Neural cell (in vitro differentiated cells): ENCODE data around the gene CGNL1. TPM values are rescaled to one million over a fixed set of nuclear protein-coding genes. Genes with fewer than 3 reads are reported as not detected.

Experiments used
- H2AFZ ChIP-seq: fragments of 200-600, 300-800 bp; sonication (generic), shearing (Covaris generic); 2 replicates; pipeline ENCODE4 v1.6.0; 2014; ENCODE audit warnings: low read depth, mild to moderate bottlenecking, antibody characterized with exemption, low read length, moderate library complexity
- H3F3A ChIP-seq: fragments of 200-600 bp; shearing (Covaris generic); 2 replicates; pipeline ENCODE4 v1.6.1; 2016; ENCODE audit warnings: mild to moderate bottlenecking, moderate library complexity, mixed read lengths, antibody characterized with exemption, low read length; ENCODE audit not compliant: insufficient read depth, poor library complexity, severe bottlenecking
- H3K27ac ChIP-seq: fragments of 200-600, 300-800 bp; sonication (generic), shearing (Covaris generic); 2 replicates; pipeline ENCODE4 v1.5.1; 2014; ENCODE audit warnings: mild to moderate bottlenecking, low read length, moderate library complexity
- H3K27me3 ChIP-seq: fragments of 300-800, 200-600 bp; sonication (generic), shearing (Covaris generic); 2 replicates; pipeline ENCODE4 v1.6.0; 2014; ENCODE audit warnings: mild to moderate bottlenecking, low read depth, low read length, moderate library complexity; ENCODE audit not compliant: insufficient read depth
- H3K36me3 ChIP-seq: fragments of 300-800, 200-600 bp; sonication (generic), shearing (Covaris generic); 2 replicates; pipeline ENCODE4 v1.5.1; 2014; ENCODE audit warnings: mild to moderate bottlenecking, antibody characterized with exemption, low read length, moderate library complexity; ENCODE audit not compliant: insufficient read depth
- H3K4me2 ChIP-seq: fragments of 300-800, 200-600 bp; sonication (generic), shearing (Covaris generic); 2 replicates; pipeline ENCODE4 v1.6.0; 2014; ENCODE audit warnings: mild to moderate bottlenecking, low read length
- H3K4me3 ChIP-seq: fragments of 300-800, 200-600 bp; sonication (generic), shearing (Covaris generic); 2 replicates; pipeline ENCODE4 v1.5.1; 2014; ENCODE audit warnings: mild to moderate bottlenecking, low read length, moderate library complexity
- H3K79me2 ChIP-seq: fragments of 200-600 bp; shearing (Covaris generic); replicated peaks from 2 replicates; pipeline ENCODE4 v1.6.0; 2014; ENCODE audit warnings: mild to moderate bottlenecking, low read length, moderate library complexity; ENCODE audit not compliant: insufficient read depth
- H3K9ac ChIP-seq: fragments of 300-800, 200-600 bp; sonication (generic), shearing (Covaris generic); 2 replicates; pipeline ENCODE4 v1.6.1; 2016; ENCODE audit warnings: mild to moderate bottlenecking, low read length, mixed read lengths
- H3K9me2 ChIP-seq: fragments of 200-600 bp; shearing (Covaris generic); 2 replicates; pipeline ENCODE4 v1.6.1; 2016; ENCODE audit warnings: mild to moderate bottlenecking, low read length, mixed read lengths; ENCODE audit not compliant: insufficient read depth
- H3K9me3 ChIP-seq: fragments of 200-600, 300-800 bp; sonication (generic), shearing (Covaris generic); 2 replicates; pipeline ENCODE4 v1.6.1; 2016; ENCODE audit warnings: mild to moderate bottlenecking, mixed run types, low read length, moderate library complexity, mixed read lengths
- H4K20me1 ChIP-seq: fragments of 200-600 bp; shearing (Covaris generic); 2 replicates; pipeline ENCODE4 v1.6.1; 2016; ENCODE audit warnings: mild to moderate bottlenecking, mixed run types; ENCODE audit not compliant: insufficient read depth
- EP300 ChIP-seq: fragments of 450-650 bp; conservative IDR thresholded peaks from 2 replicates; pipeline ENCODE4 v1.6.1; 2014; ENCODE audit warnings: antibody characterized with exemption, mild to moderate bottlenecking, moderate library complexity; ENCODE audit not compliant: poor library complexity, severe bottlenecking
- EZH2 ChIP-seq: fragments of 200-600, 300-800 bp; shearing (Covaris generic), sonication (generic); IDR thresholded peaks from 2 replicates; pipeline ENCODE4 v1.6.1; 2014; ENCODE audit warnings: antibody characterized with exemption, low read length, borderline replicate concordance, mild to moderate bottlenecking; ENCODE audit not compliant: insufficient read depth, poor library complexity, severe bottlenecking
- MXI1 ChIP-seq: fragments of 450-650 bp; conservative IDR thresholded peaks from 2 replicates; pipeline ENCODE4 v1.6.1; 2014; ENCODE audit warnings: antibody characterized with exemption, mild to moderate bottlenecking; ENCODE audit not compliant: poor library complexity, severe bottlenecking
- POLR2AphosphoS5 ChIP-seq: IDR thresholded peaks from 2 replicates; pipeline ENCODE4 v1.6.1; 2012
- RAD21 ChIP-seq: fragments of 450-650 bp; conservative IDR thresholded peaks from 2 replicates; pipeline ENCODE4 v1.6.1; 2014; ENCODE audit warnings: antibody characterized with exemption, mild to moderate bottlenecking, moderate library complexity
- SMC3 ChIP-seq: fragments of 450-650 bp; conservative IDR thresholded peaks from 2 replicates; pipeline ENCODE4 v1.6.1; 2014; ENCODE audit warnings: antibody characterized with exemption, mild to moderate bottlenecking, moderate library complexity; ENCODE audit not compliant: poor library complexity
- TAF1 ChIP-seq: IDR thresholded peaks from 2 replicates; pipeline ENCODE4 v1.6.1; 2012; ENCODE audit warnings: low read depth
- polyA plus RNA-seq: library from polyadenylated mRNA; depleted of rRNA; stranded (reverse); fragments of >200 nt; gene quantifications from 2 replicates; pipeline ENCODE4 v1.2.3, GENCODE V29; 2014
- TF ChIP-seq, protein P1 (sequence below): fragments of 450-650 bp; IDR thresholded peaks from 2 replicates; pipeline ENCODE4 v1.5.1; 2014; ENCODE audit warnings: antibody characterized with exemption, mild to moderate bottlenecking, moderate library complexity; ENCODE audit not compliant: poor library complexity, severe bottlenecking
- TF ChIP-seq, protein P2 (sequence below): IDR thresholded peaks from 2 replicates; pipeline ENCODE4 v1.6.1; 2012; ENCODE audit warnings: borderline replicate concordance

Gene CGNL1
- polyA plus RNA-seq, 1 donor from 2014 or later, result 0.26 TPM

DNA sequence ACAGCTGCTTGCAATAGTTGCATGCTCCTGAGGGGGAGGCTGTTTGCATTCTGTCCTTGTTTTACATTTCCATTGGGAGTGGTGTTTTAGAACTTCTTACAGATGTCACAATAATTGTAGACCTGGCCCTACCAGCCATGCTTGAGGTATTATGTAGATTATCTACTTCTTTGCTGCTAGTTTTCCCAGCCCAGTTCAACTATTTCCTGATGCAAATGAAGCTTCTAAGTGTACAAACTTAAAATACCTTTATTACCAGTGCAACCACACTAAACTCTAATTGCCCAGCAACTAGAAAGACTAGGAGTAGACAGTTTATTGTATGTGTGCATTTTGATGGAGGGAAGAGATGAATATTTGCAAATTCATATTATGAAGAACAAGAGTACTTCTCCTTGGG lies 110.5 kb downstream of the CGNL1 start:
- H3K79me2 ChIP-seq, result no peaks in the 10 kb centered on the region
- H4K20me1 ChIP-seq, result no peaks in the 10 kb centered on the region
- no peak overlapping the region for H3K9ac ChIP-seq

DNA sequence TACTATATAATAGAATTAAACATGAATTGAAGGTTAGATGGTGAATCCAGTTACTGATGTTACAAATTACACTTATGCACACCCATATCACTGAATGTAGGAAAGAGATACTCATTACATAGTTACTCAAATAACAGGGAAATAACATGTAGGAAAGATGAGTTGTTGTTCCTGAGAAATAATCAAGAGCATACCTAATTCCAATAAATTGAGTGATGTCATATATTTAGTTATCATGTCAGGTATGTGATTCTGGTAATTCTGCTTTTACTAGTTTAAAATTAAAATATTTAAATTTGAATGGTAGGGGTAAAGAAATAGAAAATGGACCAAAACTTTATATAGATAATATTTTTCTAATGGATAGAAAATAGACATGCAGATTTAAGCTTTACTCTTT lies 112.8 kb downstream of the CGNL1 start:
- Histone ChIP-seq H3F3A (no peaks in the 10 kb centered on the region), H3K79me2 (no peaks in the 10 kb centered on the region), H3K9me3 (no peaks in the 10 kb centered on the region), H3K4me2 (no peak overlapping the region), H4K20me1 (no peaks in the 10 kb centered on the region), H3K36me3 (no peaks in the 10 kb centered on the region), H3K27ac (no peak overlapping the region), H3K4me3 (no peak overlapping the region), H3K9me2 (no peaks in the 10 kb centered on the region), H3K9ac (no peak overlapping the region), H2AFZ (no peak overlapping the region), H3K27me3 (no peaks in the 10 kb centered on the region)
- TF ChIP-seq, protein P1, sequence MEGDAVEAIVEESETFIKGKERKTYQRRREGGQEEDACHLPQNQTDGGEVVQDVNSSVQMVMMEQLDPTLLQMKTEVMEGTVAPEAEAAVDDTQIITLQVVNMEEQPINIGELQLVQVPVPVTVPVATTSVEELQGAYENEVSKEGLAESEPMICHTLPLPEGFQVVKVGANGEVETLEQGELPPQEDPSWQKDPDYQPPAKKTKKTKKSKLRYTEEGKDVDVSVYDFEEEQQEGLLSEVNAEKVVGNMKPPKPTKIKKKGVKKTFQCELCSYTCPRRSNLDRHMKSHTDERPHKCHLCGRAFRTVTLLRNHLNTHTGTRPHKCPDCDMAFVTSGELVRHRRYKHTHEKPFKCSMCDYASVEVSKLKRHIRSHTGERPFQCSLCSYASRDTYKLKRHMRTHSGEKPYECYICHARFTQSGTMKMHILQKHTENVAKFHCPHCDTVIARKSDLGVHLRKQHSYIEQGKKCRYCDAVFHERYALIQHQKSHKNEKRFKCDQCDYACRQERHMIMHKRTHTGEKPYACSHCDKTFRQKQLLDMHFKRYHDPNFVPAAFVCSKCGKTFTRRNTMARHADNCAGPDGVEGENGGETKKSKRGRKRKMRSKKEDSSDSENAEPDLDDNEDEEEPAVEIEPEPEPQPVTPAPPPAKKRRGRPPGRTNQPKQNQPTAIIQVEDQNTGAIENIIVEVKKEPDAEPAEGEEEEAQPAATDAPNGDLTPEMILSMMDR, result no peak
- TF ChIP-seq EZH2 (no peak), EP300 (no peak), MXI1 (no peak), TAF1 (no peak), POLR2AphosphoS5 (no peak), SMC3 (no peak), RAD21 (no peak)
- TF ChIP-seq, protein P2, sequence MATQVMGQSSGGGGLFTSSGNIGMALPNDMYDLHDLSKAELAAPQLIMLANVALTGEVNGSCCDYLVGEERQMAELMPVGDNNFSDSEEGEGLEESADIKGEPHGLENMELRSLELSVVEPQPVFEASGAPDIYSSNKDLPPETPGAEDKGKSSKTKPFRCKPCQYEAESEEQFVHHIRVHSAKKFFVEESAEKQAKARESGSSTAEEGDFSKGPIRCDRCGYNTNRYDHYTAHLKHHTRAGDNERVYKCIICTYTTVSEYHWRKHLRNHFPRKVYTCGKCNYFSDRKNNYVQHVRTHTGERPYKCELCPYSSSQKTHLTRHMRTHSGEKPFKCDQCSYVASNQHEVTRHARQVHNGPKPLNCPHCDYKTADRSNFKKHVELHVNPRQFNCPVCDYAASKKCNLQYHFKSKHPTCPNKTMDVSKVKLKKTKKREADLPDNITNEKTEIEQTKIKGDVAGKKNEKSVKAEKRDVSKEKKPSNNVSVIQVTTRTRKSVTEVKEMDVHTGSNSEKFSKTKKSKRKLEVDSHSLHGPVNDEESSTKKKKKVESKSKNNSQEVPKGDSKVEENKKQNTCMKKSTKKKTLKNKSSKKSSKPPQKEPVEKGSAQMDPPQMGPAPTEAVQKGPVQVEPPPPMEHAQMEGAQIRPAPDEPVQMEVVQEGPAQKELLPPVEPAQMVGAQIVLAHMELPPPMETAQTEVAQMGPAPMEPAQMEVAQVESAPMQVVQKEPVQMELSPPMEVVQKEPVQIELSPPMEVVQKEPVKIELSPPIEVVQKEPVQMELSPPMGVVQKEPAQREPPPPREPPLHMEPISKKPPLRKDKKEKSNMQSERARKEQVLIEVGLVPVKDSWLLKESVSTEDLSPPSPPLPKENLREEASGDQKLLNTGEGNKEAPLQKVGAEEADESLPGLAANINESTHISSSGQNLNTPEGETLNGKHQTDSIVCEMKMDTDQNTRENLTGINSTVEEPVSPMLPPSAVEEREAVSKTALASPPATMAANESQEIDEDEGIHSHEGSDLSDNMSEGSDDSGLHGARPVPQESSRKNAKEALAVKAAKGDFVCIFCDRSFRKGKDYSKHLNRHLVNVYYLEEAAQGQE, result no peak

More for the DNA sequence above, 110.5 kb downstream of the CGNL1 start:
- no peaks in the 10 kb centered on the region for H3K9me2 ChIP-seq
- H3K4me2 ChIP-seq, result no peak overlapping the region
- H3K4me3 ChIP-seq, result no peak overlapping the region
- no peak overlapping the region for H2AFZ ChIP-seq
- H3F3A ChIP-seq, result no peaks in the 10 kb centered on the region
- TF ChIP-seq EP300 (no peak), TAF1 (no peak), POLR2AphosphoS5 (no peak), RAD21 (no peak), SMC3 (no peak), MXI1 (no peak), EZH2 (no peak)
- TF ChIP-seq, protein P2, result no peak
- TF ChIP-seq, protein P1, result no peak
- H3K36me3 ChIP-seq, result no peaks in the 10 kb centered on the region
- no peak overlapping the region for H3K27ac ChIP-seq
- no peaks in the 10 kb centered on the region for H3K9me3 ChIP-seq
- no peaks in the 10 kb centered on the region for H3K27me3 ChIP-seq
